ENCODE results near the gene MICALL2.

MICALL2 gene

DNA sequence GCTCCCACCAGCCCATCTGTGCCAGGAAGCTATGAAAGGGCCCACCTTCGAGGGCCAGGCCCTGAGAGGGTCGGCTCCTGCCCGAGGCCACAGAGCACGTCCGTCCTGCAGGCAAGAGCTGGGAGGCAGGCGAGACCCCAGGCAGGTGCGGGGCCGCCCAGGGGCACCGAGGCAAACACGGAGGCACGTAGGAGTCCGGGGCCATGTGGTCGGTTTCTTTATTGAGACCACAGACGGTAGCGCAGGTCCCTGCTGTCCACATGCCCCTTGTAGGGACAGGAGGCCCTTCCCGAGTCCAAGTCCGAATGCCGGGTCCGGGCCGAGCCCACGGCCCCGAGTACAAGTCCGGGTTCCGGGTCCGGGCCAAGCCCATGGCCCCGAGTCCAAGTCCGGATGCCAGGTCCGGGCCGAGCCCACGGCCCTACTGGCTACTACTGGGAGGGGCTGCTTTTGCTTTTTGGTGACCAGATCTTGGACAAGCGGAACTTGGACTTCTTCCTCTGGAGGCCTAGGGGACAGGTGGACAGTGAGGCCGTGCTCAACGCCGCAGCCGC lies 25.0 kb downstream of the MICALL2 start:
- DNase-seq (ENCODE audit: low spot score): no peak

DNA sequence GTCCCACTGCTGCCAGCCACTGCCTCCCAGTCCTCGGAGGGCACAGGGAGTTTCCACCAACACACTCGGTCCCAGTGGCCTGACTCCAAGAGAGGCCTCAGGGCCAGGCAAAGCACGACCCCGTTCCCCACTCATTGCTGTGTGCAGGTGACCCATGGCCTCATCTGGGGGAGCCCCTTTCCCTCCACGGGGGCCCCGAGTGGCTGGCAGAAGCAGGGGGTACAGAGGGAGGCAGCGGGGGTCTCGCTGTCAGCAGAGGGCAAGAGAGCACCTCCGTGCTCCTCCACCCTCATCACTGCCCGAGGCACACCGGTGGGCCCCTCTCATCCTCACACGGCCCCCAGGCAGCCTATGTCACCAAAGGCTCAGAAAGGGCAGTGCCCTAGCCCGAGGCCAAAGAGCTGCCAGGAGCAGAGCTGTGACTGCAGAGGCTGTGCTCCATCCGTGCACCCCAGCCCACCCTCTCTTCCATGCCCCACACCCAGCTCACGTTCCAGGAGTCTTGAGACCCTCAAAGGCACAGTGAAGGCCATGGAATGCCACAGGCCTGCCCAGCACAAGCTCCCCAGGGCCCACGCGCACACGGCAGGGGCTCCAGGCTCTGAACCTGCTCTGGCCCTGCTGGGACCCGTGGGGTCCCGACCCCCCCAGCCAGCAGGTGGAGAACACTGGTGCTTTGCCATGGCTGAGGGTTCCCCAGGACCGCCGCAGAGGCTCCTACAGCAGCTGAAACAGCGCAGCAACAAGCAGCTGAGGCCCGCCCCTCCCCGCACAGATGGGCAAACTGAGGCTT lies 25.9 kb downstream of the MICALL2 start:
- no peak for DNase-seq (ENCODE audit: low spot score)

DNA sequence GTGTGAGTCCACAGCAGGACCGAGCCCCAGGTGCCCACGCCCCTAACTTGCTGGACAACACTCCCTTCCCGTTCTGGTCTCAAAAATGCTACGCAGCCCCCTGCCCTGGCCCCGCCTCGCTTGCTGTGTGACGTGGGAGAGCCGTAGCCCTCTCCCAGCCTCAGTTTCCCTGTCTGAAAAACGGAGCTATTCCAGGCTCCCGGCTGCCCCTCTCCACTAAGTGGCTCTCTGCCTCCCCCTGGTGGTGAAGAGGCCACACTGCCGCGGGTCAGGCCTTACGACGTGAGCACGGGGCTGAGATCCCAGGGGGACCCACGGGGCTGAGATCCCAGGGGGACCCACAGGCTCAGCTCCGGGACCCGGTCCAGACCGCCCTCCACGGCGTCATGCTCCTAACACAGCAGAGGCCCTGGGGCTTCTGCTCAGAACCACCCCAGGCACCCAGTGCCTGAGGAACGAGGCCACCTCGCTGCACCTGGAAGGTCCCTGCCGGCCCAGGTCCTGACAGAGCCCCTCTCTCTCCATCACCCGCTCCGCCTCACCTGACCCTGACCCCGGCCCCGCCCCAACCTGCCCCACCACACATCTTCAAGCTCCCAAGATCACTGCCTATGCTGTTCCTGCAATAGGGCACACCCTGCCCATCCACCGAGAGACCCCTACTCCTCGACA lies 26.7 kb downstream of the MICALL2 start:
- peak; percentile 57 for DNase-seq (ENCODE audit: low spot score)

DNA sequence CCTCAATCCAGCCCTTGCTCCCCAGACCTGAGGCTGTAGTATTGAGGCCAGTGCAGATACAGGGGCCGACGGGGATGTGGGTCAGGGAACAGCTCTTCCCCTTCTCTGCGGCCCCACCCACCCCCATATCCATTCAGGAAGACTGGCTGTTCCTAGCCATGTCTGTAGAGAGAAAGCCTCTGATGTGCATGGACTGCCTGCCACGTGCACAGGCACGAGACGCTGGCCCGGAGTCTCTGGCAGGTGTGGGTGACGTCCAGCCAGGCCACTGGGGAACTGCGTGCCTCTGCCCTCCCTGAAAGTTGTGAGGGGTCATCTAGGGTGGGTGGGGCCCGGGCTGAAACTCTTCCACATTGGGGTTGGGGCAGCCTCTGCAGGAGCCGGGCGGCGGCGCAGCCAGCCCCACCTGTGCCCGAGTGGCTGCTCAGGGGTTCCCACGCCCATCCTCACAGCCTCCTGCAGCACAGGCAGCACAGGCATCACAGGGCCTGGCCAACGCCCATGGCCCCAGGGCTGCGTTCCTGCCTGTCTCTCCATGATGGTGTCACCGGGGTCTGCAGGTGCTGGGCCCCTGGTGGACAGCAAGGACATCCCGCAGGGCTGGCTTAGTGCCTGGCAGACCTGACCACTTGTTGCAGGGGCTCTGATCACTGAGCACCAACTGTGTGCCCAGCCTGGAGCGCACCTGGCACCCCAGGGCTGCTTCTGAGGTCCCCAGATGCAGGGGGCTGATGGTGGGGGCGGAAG lies 27.5 kb downstream of the MICALL2 start:
- DNase-seq (ENCODE audit: low spot score): no peak

DNA sequence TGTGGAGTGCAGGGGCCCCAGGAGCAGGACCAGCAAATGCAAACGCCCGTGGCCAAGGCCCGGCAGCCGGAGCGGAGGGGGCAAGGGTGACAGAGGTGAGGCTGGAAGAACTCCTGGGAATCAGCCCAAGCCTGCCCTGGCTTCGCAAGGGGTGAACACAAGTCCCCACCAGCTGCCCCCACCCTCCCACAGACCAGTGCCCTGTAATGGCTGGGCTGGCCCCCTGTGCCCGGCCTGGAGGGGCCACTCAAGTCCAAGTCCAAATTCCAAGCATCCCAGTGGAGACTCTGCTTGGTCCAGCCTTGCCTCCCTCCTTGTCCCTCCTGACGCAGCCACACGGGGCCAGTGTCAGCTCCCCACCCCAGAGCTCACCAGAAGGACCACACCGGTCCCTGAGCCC lies 28.0 kb downstream of the MICALL2 start:
- DNase-seq (ENCODE audit: low spot score): no peak

DNA sequence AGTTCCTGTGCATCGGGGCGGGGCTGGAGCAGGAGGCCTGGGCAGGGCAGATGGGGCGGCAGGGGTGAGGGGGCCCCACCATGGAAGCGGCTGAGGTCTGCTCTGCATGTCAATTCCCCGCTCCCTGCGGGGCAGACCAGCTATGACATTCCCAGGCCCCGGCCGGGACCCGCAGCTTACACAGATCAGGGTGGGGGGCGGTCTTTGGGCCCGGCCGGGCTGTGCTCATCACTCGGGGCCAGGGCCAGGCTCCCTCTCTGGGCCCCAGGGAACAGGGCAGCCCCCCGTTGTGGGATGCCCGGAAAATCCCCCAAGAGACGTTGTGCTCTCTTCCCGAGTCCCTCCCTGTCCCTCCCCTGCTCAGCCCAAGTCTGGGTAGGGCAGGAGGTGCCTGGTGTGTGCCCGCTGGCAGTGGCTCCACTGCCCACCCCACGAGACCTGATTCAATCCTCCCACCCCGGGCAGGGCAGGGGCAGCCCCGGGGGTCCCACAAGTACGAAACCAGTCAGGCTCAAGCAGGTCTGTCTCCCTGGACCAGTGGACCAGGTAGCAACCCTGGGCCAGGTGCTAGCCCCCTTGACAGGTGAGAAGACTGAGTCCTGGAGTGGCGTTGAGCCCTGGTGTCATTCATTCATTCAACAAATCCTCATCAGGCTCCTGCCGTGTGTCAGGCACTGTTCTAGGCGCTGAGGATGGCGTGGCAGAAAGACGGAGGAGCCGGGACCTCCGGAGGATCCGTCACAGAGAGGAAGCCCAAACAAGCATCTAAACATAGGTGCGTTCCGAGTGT lies 29.0 kb downstream of the MICALL2 start:
- no peak for DNase-seq (ENCODE audit: low spot score)

DNA sequence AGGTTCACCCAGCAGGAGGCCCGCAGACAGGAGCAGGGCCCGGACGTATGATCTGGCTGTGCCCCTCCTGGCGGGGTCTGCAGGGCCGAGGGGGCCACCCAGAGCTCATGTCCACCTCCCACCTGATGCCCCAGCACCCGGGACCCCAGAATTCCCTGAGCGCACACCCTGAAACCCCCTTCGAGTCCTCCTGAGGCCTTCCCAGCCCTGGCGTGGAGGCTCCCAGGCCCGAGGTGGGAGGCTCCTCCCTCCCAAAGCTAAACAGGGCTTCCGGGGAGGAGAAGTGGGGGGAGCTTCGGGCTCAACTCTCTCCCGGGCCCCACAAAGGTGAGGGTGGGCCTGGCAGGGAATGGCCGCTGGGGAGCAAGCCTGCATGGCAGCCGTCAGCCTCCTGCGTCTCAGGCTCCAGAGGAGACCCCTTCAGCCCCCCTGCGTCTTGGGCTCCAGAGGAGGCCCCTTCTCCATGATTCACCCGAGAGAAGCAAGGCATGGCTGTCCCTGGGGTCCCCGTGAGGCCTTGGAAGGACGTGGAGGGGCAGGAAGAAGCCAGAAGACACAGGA lies 30.2 kb downstream of the MICALL2 start:
- no peak for DNase-seq (ENCODE audit: low spot score)

DNA sequence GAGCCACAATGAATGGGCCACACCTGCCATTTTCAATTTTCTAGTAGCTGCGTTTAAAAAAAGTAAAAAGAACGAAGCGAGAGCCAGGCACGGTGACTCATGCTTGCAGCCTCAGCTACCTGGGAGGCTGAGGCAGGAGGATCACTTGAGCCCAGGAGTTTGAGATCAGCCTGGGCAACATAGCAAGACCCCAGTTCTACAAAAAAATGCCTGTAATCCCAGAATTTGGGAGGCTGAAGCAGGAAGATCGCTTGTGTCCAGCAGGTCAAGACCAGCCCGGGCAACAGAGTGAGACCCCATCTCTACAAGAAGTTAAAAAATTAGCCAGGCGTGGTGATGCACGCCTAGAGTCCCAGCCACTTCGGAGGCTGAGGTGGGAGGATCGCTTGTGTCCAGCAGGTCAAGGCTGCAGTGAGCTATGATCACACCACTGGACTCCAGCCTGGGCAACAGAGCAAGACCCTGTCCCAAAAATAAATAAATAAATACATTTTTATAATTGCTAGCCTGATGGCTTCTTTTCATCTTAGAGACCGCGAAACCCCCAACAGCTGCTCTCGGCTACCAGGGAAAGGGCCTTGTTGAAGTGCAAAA lies 32.1 kb downstream of the MICALL2 start:
- no peak for DNase-seq (ENCODE audit: low spot score)

DNA sequence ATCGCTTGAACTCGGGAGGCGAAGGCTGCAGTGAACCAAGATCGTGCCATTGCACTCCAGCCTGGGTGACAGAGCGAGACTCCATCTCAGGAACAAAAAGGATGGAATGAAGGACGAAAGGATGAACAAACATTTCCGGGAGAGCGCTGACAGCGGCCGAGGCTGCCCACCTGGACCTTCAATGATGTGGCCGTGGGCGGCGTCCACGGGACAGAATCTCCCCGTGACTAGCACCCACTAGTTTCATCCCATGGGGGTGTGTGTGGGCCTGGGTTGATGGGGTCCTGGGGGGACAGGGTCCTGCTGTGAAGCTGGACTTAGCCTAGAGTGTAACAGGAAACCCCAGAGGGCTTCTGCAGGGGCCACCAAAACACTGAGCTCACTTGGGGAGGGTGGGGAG lies 32.8 kb downstream of the MICALL2 start:
- no peak for DNase-seq (ENCODE audit: low spot score)

DNA sequence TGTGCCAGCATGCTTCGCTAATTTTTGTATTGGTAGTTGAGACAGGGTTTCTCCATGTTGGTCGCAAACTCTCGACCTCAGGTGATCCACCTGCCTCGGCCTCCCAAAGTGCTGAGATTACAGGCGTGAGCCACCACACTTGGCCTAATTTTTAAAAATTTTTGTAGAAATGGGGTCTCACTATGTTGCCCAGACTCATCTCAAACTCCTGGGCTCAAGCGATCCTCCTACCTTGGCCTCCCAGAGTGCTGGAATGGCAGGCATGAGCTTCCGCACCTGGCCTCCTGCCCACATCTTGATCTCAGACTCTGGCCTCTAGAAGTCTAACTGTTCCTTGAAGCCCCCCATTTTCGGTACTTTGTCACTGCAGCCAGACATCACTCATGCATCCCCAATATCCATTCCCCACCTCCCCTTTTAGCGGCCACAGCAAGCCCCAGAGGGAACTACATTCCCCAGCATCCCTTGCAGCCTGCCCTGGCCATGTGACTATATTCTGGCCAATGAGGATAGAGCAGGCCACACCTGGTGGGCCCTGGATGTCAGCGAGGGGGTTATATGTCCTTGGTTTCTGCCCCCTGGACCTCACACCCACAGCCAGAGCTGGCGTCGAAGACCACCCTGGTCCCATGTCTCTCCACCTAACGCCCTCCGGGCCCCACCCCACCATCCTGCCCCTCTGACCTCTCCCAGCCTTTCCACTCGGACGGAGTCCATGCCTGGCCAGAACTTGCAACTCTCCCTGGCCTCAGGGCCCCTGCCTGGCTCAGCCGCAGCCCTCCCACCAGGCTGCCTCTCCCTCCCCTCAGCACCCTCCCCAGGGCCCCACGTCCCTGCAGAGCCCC lies 33.8 kb downstream of the MICALL2 start:
- no peak for DNase-seq (ENCODE audit: low spot score)

DNA sequence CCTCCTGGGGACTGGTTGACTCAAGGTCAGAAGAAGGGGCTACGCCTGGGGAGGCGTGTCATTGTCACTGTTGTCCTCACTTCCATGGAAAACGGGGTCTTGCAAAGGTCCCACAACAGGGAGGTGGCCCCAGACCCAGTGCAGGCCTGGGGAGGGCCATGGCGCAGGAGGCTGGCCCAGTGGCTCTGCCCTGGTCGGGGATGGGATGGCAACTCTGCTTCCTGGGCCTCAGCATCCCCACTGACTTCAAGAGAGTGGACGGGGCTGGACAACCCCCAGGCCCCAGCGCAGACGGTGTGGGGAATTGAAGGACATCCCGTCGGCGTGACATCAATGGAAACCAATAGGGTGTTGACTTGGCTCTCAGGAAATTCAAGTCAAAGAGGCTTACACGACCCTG lies 35.2 kb downstream of the MICALL2 start:
- no peak for DNase-seq (ENCODE audit: low spot score)

DNA sequence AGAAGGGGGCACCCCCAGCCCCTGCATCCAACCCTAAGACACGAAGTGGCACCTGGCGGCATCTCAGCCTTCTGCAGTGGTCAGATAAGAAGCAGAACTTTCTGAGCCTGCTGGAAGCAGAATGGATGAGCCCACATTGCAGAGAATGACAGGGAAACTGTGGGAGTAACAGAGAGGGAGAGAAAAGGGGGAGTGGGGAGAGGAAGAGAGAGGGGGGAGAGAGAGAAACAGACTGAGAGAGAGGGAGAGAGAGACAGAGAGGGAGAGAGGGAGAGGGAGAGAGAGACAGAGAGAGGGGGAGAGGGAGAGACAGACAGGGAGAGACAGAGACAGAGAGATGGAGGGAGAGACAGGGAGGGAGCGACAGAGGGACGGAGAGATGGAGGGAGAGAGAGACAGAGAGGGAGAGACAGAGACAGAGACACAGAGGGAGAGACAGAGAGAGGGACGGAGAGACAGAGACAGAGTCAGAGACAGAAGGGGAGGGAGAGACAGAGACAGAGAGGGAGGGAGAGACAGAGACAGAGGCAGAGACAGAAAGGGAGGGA lies 35.9 kb downstream of the MICALL2 start:
- no peak for DNase-seq (ENCODE audit: low spot score)

DNA sequence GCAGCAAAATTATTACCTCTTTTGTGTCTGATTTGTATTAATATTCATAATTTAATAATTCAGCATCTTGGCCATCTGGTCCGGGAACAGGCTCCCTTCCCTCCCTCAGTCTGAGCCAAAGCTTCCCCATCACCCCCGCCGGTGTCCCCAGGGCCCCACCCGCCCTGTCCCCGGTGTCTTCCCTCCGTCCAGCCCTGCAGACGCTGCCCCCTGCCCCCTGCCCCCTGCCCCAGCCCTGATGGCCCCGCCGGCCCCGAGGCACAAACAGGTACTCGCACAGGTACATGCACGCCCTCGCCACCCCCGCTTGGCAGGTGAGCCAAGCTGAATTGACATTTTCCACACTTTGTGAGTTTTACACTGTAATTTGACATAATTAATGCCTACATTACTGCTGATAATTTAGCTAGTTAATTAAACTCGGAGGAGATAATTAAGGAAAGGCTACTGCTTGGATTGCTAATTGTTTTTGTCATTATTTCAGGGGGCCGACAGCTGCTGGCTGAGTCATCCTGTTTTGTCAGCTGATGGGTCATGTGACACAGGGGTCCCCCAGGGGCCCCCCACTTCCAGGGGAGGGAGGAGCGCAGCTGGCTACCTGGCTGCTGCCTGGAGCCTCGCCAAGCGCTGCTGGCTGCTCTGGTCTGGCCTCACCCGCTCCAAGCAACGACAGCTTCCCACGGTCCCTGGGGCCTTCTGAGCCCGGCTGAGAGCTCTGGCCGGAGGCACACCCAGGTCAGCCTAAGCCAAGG lies 36.6 kb downstream of the MICALL2 start:
- no peak for DNase-seq (ENCODE audit: low spot score)

DNA sequence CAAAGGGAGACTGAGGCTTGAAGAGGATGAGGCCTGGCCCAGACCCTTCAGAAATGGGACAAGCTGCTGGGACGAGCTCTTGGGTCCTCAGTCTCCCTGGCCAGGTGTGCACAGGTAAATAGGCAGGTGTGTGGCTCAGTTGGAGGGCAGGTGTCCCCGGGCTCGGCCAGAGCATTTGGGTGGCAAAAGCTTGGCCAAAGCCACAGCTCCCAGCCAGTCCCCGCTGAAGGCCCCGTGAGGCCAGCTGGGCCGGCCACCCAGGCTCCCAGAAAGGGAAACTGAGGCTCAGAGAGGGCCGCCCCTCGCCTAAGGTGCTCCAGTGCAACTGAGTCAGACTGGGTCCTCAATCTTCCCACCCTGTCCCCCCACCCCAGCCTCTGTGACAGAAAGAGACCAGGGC lies 37.3 kb downstream of the MICALL2 start:
- DNase-seq (ENCODE audit: low spot score): no peak

DNA sequence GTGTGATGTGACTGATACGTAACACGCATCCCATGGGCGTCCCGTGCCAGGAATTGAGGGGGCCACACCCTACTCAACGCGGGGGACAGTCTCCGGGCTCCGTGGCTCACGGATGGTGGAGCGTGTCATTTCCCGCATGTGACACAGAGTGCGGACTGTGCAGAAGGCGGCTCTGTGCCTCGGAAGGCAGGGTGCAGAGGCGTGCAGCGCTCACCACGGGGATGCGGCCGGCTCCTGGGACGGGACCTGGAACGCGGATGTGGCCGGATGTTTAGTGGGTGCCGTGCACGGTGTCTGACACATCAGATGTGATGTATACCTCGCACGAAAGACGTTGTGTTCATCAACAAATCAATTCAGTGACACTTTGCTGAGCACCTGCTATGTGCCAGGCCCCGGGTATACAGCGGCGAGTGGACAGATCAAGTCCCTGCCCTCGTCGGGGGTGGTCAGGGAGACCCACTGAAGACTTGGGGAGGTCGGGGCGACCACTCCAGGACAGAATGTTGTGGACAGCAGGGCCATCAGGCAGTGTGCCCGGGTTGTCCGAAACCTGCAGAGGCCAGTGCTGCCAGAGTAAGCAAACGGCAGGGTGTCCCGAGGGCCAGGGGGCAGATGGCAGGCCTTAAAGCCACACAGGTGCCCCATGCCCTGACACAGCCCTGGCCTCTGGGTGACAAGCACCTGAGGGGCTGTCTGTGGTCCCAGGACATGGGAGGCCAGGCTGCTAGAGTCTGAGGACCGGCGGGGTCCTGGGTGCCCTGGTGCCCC lies 38.1 kb downstream of the MICALL2 start:
- DNase-seq (ENCODE audit: low spot score): no peak

DNA sequence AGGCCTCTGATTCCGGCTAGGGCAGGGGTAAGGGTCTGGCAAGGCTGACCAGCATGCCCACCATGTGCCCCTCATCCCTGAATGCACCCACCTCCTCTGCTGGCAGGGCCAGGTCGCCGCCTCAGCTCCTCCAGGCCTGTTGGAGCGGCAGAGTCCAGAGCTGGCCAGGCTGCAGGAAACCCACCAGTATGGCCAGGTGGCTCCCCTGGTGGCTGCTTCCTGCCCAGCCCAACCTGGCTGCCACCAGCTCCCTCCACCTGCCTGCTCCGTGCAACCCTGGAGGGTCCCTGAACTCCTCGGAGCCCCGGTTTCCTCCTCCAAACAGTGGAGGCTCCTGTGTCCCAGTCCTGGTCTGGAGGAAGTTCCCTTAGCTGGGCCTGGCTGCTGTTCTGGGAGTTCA lies 39.6 kb downstream of the MICALL2 start:
- no peak for DNase-seq (ENCODE audit: low spot score)

DNA sequence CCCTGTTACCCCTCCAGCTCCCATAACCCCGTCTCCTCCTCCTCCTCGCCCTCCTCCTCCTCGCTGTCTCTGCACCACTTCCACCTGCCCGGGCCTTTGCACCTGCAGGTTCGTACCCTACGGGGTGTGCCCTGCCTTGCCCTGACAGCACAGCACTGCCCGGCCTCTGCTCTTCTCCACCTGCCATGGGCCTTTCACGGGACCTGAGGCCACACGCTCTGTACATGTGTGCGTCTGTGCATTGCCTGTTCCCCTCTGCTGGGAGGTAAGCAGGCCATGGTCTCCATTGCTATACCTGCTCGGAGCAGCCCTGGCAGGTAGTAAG lies 40.0 kb downstream of the MICALL2 start:
- DNase-seq (ENCODE audit: low spot score): no peak

All from SK-N-DZ (cell line).